IMR-90 (cell line): ENCODE data around the gene DDOST. TPM values are rescaled to one million over a fixed set of nuclear protein-coding genes. Genes with fewer than 3 reads are reported as not detected.

Experiments used
- ATAC-seq: fragments of 200-7000 bp; cut with Tn5 transposase; 2 replicates; pipeline ENCODE4 v1.9.1; 2020; ENCODE audit warnings: low read depth, mild to moderate bottlenecking, moderate library complexity
- BruUV-seq: library from RNA; stranded (reverse); fragments of 400-500 nt; replicated peaks from 2 replicates; lab custom pipeline; 2021; lab: Mats Ljungman, UMichigan
- CTCF ChIA-PET: fragments of 300-600 bp; formaldehyde crosslinking; extraction: SDS; loops from one replicate; lab custom pipeline; 2021; ENCODE audit warnings: antibody characterized with exemption; lab: Yijun Ruan, JAX
- POLR2A ChIA-PET: fragments of 300-600 bp; sonication (Branson Sonifier 250); formaldehyde crosslinking; loops from one replicate; lab custom pipeline; 2022; ENCODE audit warnings: antibody characterized with exemption; ENCODE audit not compliant: unreplicated experiment; lab: Charles Lee
- DNase-seq: peaks from one replicate; pipeline ENCODE4 v3.0.0; 2013
- H2AFZ ChIP-seq: replicated peaks from 2 replicates; pipeline ENCODE3; 2013; ENCODE audit warnings: low read length, mild to moderate bottlenecking; ENCODE audit not compliant: poor library complexity
- H2AK5ac ChIP-seq: 2 replicates; pipeline ENCODE4 v1.6.1; 2013; ENCODE audit warnings: low read depth, low read length, inconsistent platforms
- H2AK9ac ChIP-seq: replicated peaks from 2 replicates; pipeline ENCODE3; 2013; ENCODE audit warnings: mild to moderate bottlenecking, low read depth, low read length, moderate library complexity; ENCODE audit not compliant: poor library complexity
- H2BK120ac ChIP-seq: 2 replicates; pipeline ENCODE4 v1.6.1; 2013; ENCODE audit warnings: low read depth, low read length, inconsistent platforms
- H2BK15ac ChIP-seq: 3 replicates; pipeline ENCODE4 v1.6.1; 2013; ENCODE audit warnings: low read depth, low read length, inconsistent platforms
- H2BK20ac ChIP-seq: 2 replicates; pipeline ENCODE4 v1.6.1; 2013; ENCODE audit warnings: low read depth, mild to moderate bottlenecking, inconsistent platforms, low read length, moderate library complexity
- H2BK5ac ChIP-seq: 2 replicates; pipeline ENCODE4 v1.6.1; 2013; ENCODE audit warnings: mild to moderate bottlenecking, low read depth, low read length, inconsistent platforms; ENCODE audit not compliant: poor library complexity, severe bottlenecking
- H3K14ac ChIP-seq: replicated peaks from 2 replicates; pipeline ENCODE4 v1.6.1; 2013; ENCODE audit warnings: low read depth, low read length, inconsistent platforms
- H3K18ac ChIP-seq: 2 replicates; pipeline ENCODE4 v1.6.1; 2013; ENCODE audit warnings: low read depth, low read length, control low read depth
- H3K23ac ChIP-seq: 2 replicates; pipeline ENCODE4 v1.6.1; 2013; ENCODE audit warnings: low read depth, low read length, inconsistent platforms
- H3K27ac ChIP-seq: 2 replicates; pipeline ENCODE4 v1.5.1; 2013; ENCODE audit warnings: mild to moderate bottlenecking, control low read depth, low read length; ENCODE audit not compliant: insufficient read depth
- H3K27me3 ChIP-seq: 2 replicates; pipeline ENCODE4 v1.6.1; 2013; ENCODE audit warnings: low read length; ENCODE audit not compliant: control insufficient read depth, insufficient read depth
- H3K36me3 ChIP-seq: 2 replicates; pipeline ENCODE4 v1.6.1; 2013; ENCODE audit warnings: low read length, mixed read lengths; ENCODE audit not compliant: control insufficient read depth, insufficient read depth
- H3K4ac ChIP-seq: 2 replicates; pipeline ENCODE4 v1.6.1; 2013; ENCODE audit warnings: low read depth, low read length, inconsistent platforms
- H3K4me1 ChIP-seq: 2 replicates; pipeline ENCODE4 v1.6.1; 2013; ENCODE audit warnings: low read length, mixed read lengths; ENCODE audit not compliant: control insufficient read depth, insufficient read depth
- H3K4me2 ChIP-seq: 2 replicates; pipeline ENCODE4 v1.6.1; 2013; ENCODE audit warnings: low read depth, mild to moderate bottlenecking, control low read depth, low read length, moderate library complexity
- H3K4me3 ChIP-seq: 2 replicates; pipeline ENCODE4 v1.5.1; 2013; ENCODE audit warnings: low read depth, mild to moderate bottlenecking, control low read depth, low read length, moderate library complexity; ENCODE audit not compliant: insufficient read depth
- H3K56ac ChIP-seq: 2 replicates; pipeline ENCODE4 v1.6.1; 2013; ENCODE audit warnings: low read length, inconsistent platforms; ENCODE audit not compliant: insufficient read depth; ENCODE audit errors: extremely low read depth
- H3K79me1 ChIP-seq, 2 experiments: 2 replicates each; pipeline ENCODE4 v1.6.1; 2013; ENCODE audit warnings: low read length in 2 of 2, inconsistent platforms in 1 of 2, low read depth in 1 of 2
- H3K9ac ChIP-seq: 2 replicates; pipeline ENCODE4 v1.6.1; 2013; ENCODE audit warnings: low read depth, low read length, control low read depth
- H3K9me1 ChIP-seq: 2 replicates; pipeline ENCODE4 v1.6.1; 2013; ENCODE audit warnings: low read length, inconsistent platforms; ENCODE audit not compliant: insufficient read depth
- H3K9me3 ChIP-seq: 2 replicates; pipeline ENCODE4 v1.6.1; 2013; ENCODE audit warnings: low read length; ENCODE audit not compliant: control insufficient read depth, insufficient read depth
- H4K20me1 ChIP-seq: 2 replicates; pipeline ENCODE4 v1.6.1; 2013; ENCODE audit warnings: low read length, inconsistent platforms; ENCODE audit not compliant: insufficient read depth
- H4K5ac ChIP-seq: 2 replicates; pipeline ENCODE4 v1.6.1; 2013; ENCODE audit warnings: mild to moderate bottlenecking, low read depth, low read length, control low read depth
- H4K8ac ChIP-seq, 2 experiments: 2 replicates each; pipeline ENCODE4 v1.6.1; 2013; ENCODE audit warnings: low read depth in 2 of 2, low read length in 2 of 2, control low read depth in 1 of 2, inconsistent platforms in 1 of 2
- H4K91ac ChIP-seq: 2 replicates; pipeline ENCODE4 v1.6.1; 2013; ENCODE audit warnings: low read depth, low read length, inconsistent platforms; ENCODE audit not compliant: insufficient read depth
- CTCF ChIP-seq: conservative IDR thresholded peaks from 2 replicates; pipeline ENCODE4 v1.5.1; 2012; ENCODE audit warnings: mild to moderate bottlenecking, low read depth, low read length, improper control_type of control experiment
- FOS ChIP-seq: fragments of 150-350 bp; IDR thresholded peaks from 2 replicates; pipeline ENCODE4 v1.6.1; 2016; ENCODE audit warnings: low read depth, low read length
- MAFK ChIP-seq: IDR thresholded peaks from 2 replicates; pipeline ENCODE4 v1.6.1; 2012; ENCODE audit warnings: low read depth, low read length, improper control_type of control experiment
- MXI1 ChIP-seq: IDR thresholded peaks from 2 replicates; pipeline ENCODE4 v1.6.1; 2012; ENCODE audit warnings: low read depth, mild to moderate bottlenecking, low read length, moderate library complexity, borderline replicate concordance
- WGBS, 2 experiments: methylation state at CpG; one replicate each; pipeline versions ENCODE4 v1.1.5 to v1.1.7; 2013; ENCODE audit warnings: missing lambda C conversion rate in 2 of 2; ENCODE audit not compliant: insufficient read length in 1 of 2; ENCODE audit errors: extremely low coverage in 2 of 2; 5-methylcytosine and 5-hydroxymethylcytosine counted together
- dilution Hi-C: fragments of 300-500 bp; cut with HindIII; formaldehyde crosslinking; loops from one replicate; pipeline ENCODE4 v1.14.3; 2018; ENCODE audit warnings: low sequenced_read_pairs; ENCODE audit not compliant: unreplicated experiment
- in situ Hi-C: fragments of 300-500 bp; cut with MboI; formaldehyde crosslinking; loops from 3 replicates; pipeline ENCODE4 v1.14.3; 2019; ENCODE audit warnings: low sequenced_read_pairs, inconsistent platforms, mixed read lengths
- intact Hi-C: fragments of 100-400 bp; cut with micrococcal nuclease; formaldehyde crosslinking; loops from 2 replicates; pipeline ENCODE4 v1.10.0; 2022
- polyA plus RNA-seq, 3 experiments: library from polyadenylated mRNA; depleted of rRNA; stranded (reverse); fragments of >200 nt; gene quantifications; 2 replicates each; pipeline ENCODE4 v1.2.3, GENCODE V29; 2012; ENCODE audit warnings: low replicate concordance in 1 of 3
- total RNA-seq: library from RNA; depleted of rRNA; stranded (reverse); fragments of >200 nt; gene quantifications from 2 replicates; pipeline ENCODE4 v1.2.3, GENCODE V29; 2012

The DDOST gene
- total and polyA plus RNA-seq, 2 of the 4 experiments (the other 2 are of a cell fraction): 179 to 477 TPM

- ChIA-PET POLR2A (no interaction called here), CTCF (no interaction called here)
- Histone ChIP-seq H3K4me3 (no peak overlapping the region), H4K91ac (no peak overlapping the region), H2AFZ (no peak overlapping the region), H2AK5ac (no peak overlapping the region), H3K4me1 (no peaks in the 10 kb centered on the region), H3K9me1 (no peaks in the 10 kb centered on the region), H3K23ac (no peak overlapping the region), H3K18ac (no peak overlapping the region), H2BK15ac (no peak overlapping the region), H3K36me3 (peaks cover 50% of the 10 kb centered on the region), H2BK5ac (no peak overlapping the region), H3K9ac (no peak overlapping the region), H3K27me3 (no peaks in the 10 kb centered on the region), H3K79me1 (no peaks in the 10 kb centered on the region; a peak in 1 of 4 replicates), H2AK9ac (no peak overlapping the region), H4K5ac (no peak overlapping the region), H2BK20ac (no peak overlapping the region), H2BK120ac (no peak overlapping the region), H4K20me1 (peaks cover 5% of the 10 kb centered on the region; the same call in 1 of the 2 replicates), H3K4ac (no peak overlapping the region), H3K4me2 (no peak overlapping the region), H3K9me3 (no peaks in the 10 kb centered on the region), H3K14ac (no peak overlapping the region), H3K27ac (no peak overlapping the region), H3K56ac (no peak overlapping the region), H4K8ac (no peak overlapping the region)
- dilution Hi-C loops (no loop called here), intact Hi-C loops (loop anchor here (5.0 kb wide), 1 partner anchor 432 kb away; no protein-coding TSS in a partner anchor), in situ Hi-C loops (loop anchor here (25.0 kb wide), 1 partner anchor 432 kb away; no protein-coding TSS in a partner anchor)
- ATAC-seq (no peak), DNase-seq (no peak)
- no TSS peak for BruUV-seq
- WGBS, 2 experiments: no CpG with 5 or more reads among the region's 13 CpGs
- TF ChIP-seq CTCF (no peak), FOS (no peak), MAFK (no peak), MXI1 (no peak)
Measured at GRCh38 chr1:20644416-20644815, 16.8 kb downstream of the DDOST start.
